HepG2 (cell line): ENCODE measurements around the gene NEK7. TPM values are rescaled to one million over a fixed set of nuclear protein-coding genes. Genes with fewer than 3 reads are reported as not detected.

Source experiments
- ASH2L ChIP-seq: fragments of 300-600, 200-600 bp; sonication (generic); IDR thresholded peaks from 2 replicates; pipeline ENCODE4 v1.7.0; 2017; ENCODE audit warnings: low read depth, mild to moderate bottlenecking, moderate library complexity, mixed read lengths, low read length; ENCODE audit not compliant: insufficient read length
- CBX5 ChIP-seq: sonication (generic); formaldehyde crosslinking; IDR thresholded peaks from 2 replicates; pipeline ENCODE4 v1.4.0; 2020; ENCODE audit warnings: missing genetic modification reagents, borderline replicate concordance
- ESRRA ChIP-seq: sonication (generic); formaldehyde crosslinking; IDR thresholded peaks from 2 replicates; pipeline ENCODE4 v1.5.1; 2020; ENCODE audit warnings: mild to moderate bottlenecking, low read depth, missing genetic modification reagents
- GABPB1 ChIP-seq: IDR thresholded peaks from 2 replicates; pipeline ENCODE4 v1.6.1; 2016; ENCODE audit warnings: mild to moderate bottlenecking, missing genetic modification reagents, moderate library complexity, missing compliant biosample characterization
- GFI1 ChIP-seq: sonication (generic); formaldehyde crosslinking; IDR thresholded peaks from 2 replicates; pipeline ENCODE4 v1.5.0; 2020; ENCODE audit warnings: missing genetic modification reagents, mild to moderate bottlenecking, borderline replicate concordance
- JUND ChIP-seq: sonication (generic); formaldehyde crosslinking; IDR thresholded peaks from 2 replicates; pipeline ENCODE4 v1.8.0; 2022; ENCODE audit warnings: mild to moderate bottlenecking, missing genetic modification reagents
- MTF1 ChIP-seq: sonication (generic); formaldehyde crosslinking; IDR thresholded peaks from 2 replicates; pipeline ENCODE4 v1.5.0; 2020; ENCODE audit warnings: missing genetic modification reagents
- NR2C2 ChIP-seq: sonication (generic); formaldehyde crosslinking; IDR thresholded peaks from 2 replicates; pipeline ENCODE4 v1.4.0; 2020; ENCODE audit warnings: missing genetic modification reagents, mild to moderate bottlenecking, moderate library complexity, borderline replicate concordance
- POLR2A ChIP-seq, 2 experiments: IDR thresholded peaks; 2 replicates each; pipeline ENCODE4 v1.6.1; 2011; ENCODE audit warnings: low read depth in 2 of 2, low read length in 2 of 2, mild to moderate bottlenecking in 1 of 2, moderate library complexity in 1 of 2; ENCODE audit not compliant: insufficient read depth in 1 of 2
- POLR2AphosphoS5 ChIP-seq: IDR thresholded peaks from 2 replicates; pipeline ENCODE4 v1.6.1; 2012; ENCODE audit warnings: low read depth, low read length
- SAP130 ChIP-seq: IDR thresholded peaks from 2 replicates; pipeline ENCODE4 v1.6.1; 2016; ENCODE audit warnings: low read depth
- SMARCC2 ChIP-seq: fragments of 450-650 bp; IDR thresholded peaks from 2 replicates; pipeline ENCODE4 v1.6.1; 2017; ENCODE audit warnings: antibody characterized with exemption, mild to moderate bottlenecking
- THAP7 ChIP-seq: sonication (generic); formaldehyde crosslinking; IDR thresholded peaks from 2 replicates; pipeline ENCODE4 v1.8.1; 2023; ENCODE audit warnings: mild to moderate bottlenecking, missing genetic modification reagents
- ZBTB2 ChIP-seq: sonication (generic); formaldehyde crosslinking; IDR thresholded peaks from 2 replicates; pipeline ENCODE4 v1.8.0; 2022; ENCODE audit warnings: low read depth, missing genetic modification reagents
- ZFX ChIP-seq: sonication (generic); formaldehyde crosslinking; IDR thresholded peaks from 2 replicates; pipeline ENCODE4 v1.4.0; 2020; ENCODE audit warnings: mild to moderate bottlenecking, low read depth, missing genetic modification reagents, moderate library complexity
- ZNF138 ChIP-seq: sonication (generic); formaldehyde crosslinking; IDR thresholded peaks from 2 replicates; pipeline ENCODE4 v1.5.0; 2020; ENCODE audit warnings: mild to moderate bottlenecking, low read depth, missing genetic modification reagents
- ZNF251 ChIP-seq: sonication (generic); formaldehyde crosslinking; IDR thresholded peaks from 2 replicates; pipeline ENCODE4 v1.9.0; 2021; ENCODE audit warnings: mild to moderate bottlenecking, missing genetic modification reagents
- ZNF737 ChIP-seq: sonication (generic); formaldehyde crosslinking; IDR thresholded peaks from 2 replicates; pipeline ENCODE4 v1.5.0; 2020; ENCODE audit warnings: missing genetic modification reagents, mild to moderate bottlenecking, borderline replicate concordance
- ZNF775 ChIP-seq: sonication (generic); formaldehyde crosslinking; IDR thresholded peaks from 2 replicates; pipeline ENCODE4 v1.4.0; 2020; ENCODE audit warnings: missing genetic modification reagents, mild to moderate bottlenecking, moderate library complexity, borderline replicate concordance
- ZNF891 ChIP-seq: sonication (generic); formaldehyde crosslinking; IDR thresholded peaks from 2 replicates; pipeline ENCODE4 v1.5.0; 2020; ENCODE audit warnings: mild to moderate bottlenecking, missing genetic modification reagents
- polyA plus RNA-seq, 8 experiments: library from polyadenylated mRNA; depleted of rRNA in 3 of 8; stranded (reverse) in 7 of 8; unstranded in 1 of 8; fragments of >200 nt; fragmentation: Illumina TruSeq in 4 of 8; extraction: Trizol in 4 of 8; gene quantifications; 2 replicates each; pipeline versions ENCODE4 v1.2.1 to v1.2.3, GENCODE V29; 2011 to 2016; ENCODE audit warnings: low read depth in 4 of 8, missing spikeins in 1 of 8, mixed read lengths in 1 of 8; ENCODE audit not compliant: insufficient read depth in 1 of 8
- total RNA-seq, 5 experiments: library from RNA; depleted of rRNA; stranded (reverse); fragments of >200 nt; fragmentation: Illumina TruSeq; extraction: Trizol; gene quantifications; 2 replicates each; pipeline ENCODE4 v1.2.3, GENCODE V29; 2016; ENCODE audit warnings: low read depth in 1 of 5

Gene NEK7
- total and polyA plus RNA-seq, 2 of the 13 experiments (the other 11 are each of a cell fraction or from before 2014, with no cell fraction given), result 18.1 to 19.2 TPM

GRCh38 chr1:198157241-198157846 lies 546 bp downstream of the NEK7 start (continued):
- no peak for TF ChIP-seq THAP7 (CRISPR knock-in tag)
- TF ChIP-seq JUND (CRISPR knock-in tag), result no peak
- TF ChIP-seq GABPB1 (CRISPR knock-in tag), result peak; percentile 50
- peak; percentile 13; the same call in 1 of the 2 replicates for TF ChIP-seq NR2C2 (CRISPR knock-in tag)
- TF ChIP-seq ASH2L, result peak; percentile 84
- peak; percentile 55 for TF ChIP-seq ZNF891 (CRISPR knock-in tag)
- peak; percentile 51 for TF ChIP-seq SAP130
- no peak for TF ChIP-seq ZNF251
- no peak for TF ChIP-seq ZNF138 (CRISPR knock-in tag)
- TF ChIP-seq SMARCC2, result no peak
- TF ChIP-seq MTF1 (CRISPR knock-in tag), result 0 out of 2 replicates have a peak, but pooled peaks have one; percentile 18
- TF ChIP-seq ZBTB2 (CRISPR knock-in tag), result peak; percentile 17; the same call in 1 of the 2 replicates
- 0 out of 2 replicates have a peak, but pooled peaks have one; percentile 29 for TF ChIP-seq GFI1 (CRISPR knock-in tag)
- TF ChIP-seq ZNF737 (CRISPR knock-in tag), result 0 out of 2 replicates have a peak, but pooled peaks have one; percentile 20
- 0 out of 2 replicates have a peak, but pooled peaks have one; percentile 2 for TF ChIP-seq ESRRA (CRISPR knock-in tag)
- TF ChIP-seq CBX5 (CRISPR knock-in tag), result no peak
- peak; percentile 36 for TF ChIP-seq ZFX
- TF ChIP-seq POLR2A (IDR thresholded peaks at IDR 0.05; ENCODE audit: insufficient read depth in 1 of 2, low read depth in 2 of 2, low read length in 2 of 2), result peak in 1 of 2 experiments; percentile 33; a peak in 1 of 4 replicates
- TF ChIP-seq ZNF775 (CRISPR knock-in tag), result no peak
- TF ChIP-seq POLR2AphosphoS5, result peak; percentile 34
